ENCODE results near the gene KLRF2. TPM values are rescaled to one million over a fixed set of nuclear protein-coding genes. Genes with fewer than 3 reads are reported as not detected.

Gene KLRF2
- total RNA-seq, result not detected

GRCh38 chr12:9881246-9881645 is at the start of gene KLRF2:
Gene KLRF2 (plus strand): TSS chr12:9881489. CDS start chr12:9881596, 107 bp downstream.

GRCh38 chr12:9869307-9870161 is 11.8 kb upstream of the KLRF2 start, which contains the start of gene CLEC2B:
Gene CLEC2B (minus strand): TSS chr12:9869354.

GRCh38 chr12:9932270-9932669 is 51.0 kb downstream of the KLRF2 start, which contains the start of gene CLEC2A:
Gene CLEC2A (minus strand): TSS chr12:9932370. CDS start chr12:9932329, 41 bp downstream.

Other genes starting within 250 kb of the KLRF2 start
- 11.7 TPM for gene CLEC2D, start 211.8 kb upstream of the KLRF2 start, total RNA-seq
- gene CLECL1, start 148.4 kb upstream of the KLRF2 start, total RNA-seq, result 0.35 TPM
- 14.5 TPM for gene CD69, start 120.6 kb upstream of the KLRF2 start, total RNA-seq
- 0.70 TPM for gene KLRF1, start 54.0 kb upstream of the KLRF2 start, total RNA-seq
- 15.9 TPM for gene CLEC2B, start 12.1 kb upstream of the KLRF2 start, total RNA-seq
- not detected for gene CLEC2A, start 50.9 kb downstream of the KLRF2 start, total RNA-seq
- 5.2 TPM for gene CLEC12A, start 89.9 kb downstream of the KLRF2 start, total RNA-seq
- gene CLEC1B, start 117.6 kb downstream of the KLRF2 start, total RNA-seq, result 1.1 TPM
- 0.88 TPM for gene CLEC12B, start 129.1 kb downstream of the KLRF2 start, total RNA-seq
- gene CLEC9A, start 149.2 kb downstream of the KLRF2 start, total RNA-seq, result 0.93 TPM
- 6.1 TPM for gene CLEC1A, start 217.5 kb downstream of the KLRF2 start, total RNA-seq
- gene CLEC7A, start 248.7 kb downstream of the KLRF2 start, total RNA-seq, result 4.7 TPM

Measured in metanephros (tissue), 1 donor.